ENCODE results near the gene ADCY4. TPM values are rescaled to one million over a fixed set of nuclear protein-coding genes. Genes with fewer than 3 reads are reported as not detected.

The ADCY4 gene
- total RNA-seq, 1 experiment from 2014 or later = 0.86 TPM

DNA sequence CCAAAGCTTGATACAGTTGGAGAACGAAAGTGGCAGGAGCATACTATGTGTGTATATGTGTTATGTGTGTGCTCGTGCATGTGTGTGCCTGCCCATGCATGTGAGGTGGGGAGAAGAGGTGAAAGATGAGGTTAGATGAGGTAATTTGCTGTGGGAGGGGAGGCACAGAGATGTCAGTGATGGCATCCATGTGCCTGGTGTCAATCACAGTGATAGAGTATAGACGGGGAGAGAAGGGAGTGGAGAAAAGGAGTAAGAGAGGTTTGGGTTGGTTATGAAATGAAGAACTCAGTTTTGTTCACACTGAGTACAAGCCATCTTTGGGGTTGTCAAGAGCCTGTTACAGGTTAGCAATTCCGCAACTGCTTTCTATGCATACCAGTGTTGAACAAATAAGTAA is 49.3 kb upstream of the ADCY4 start:
- no peak for ATAC-seq
- ChIA-PET CTCF (no interaction called here), RAD21 (ENCODE audit: low non-redundant PET in 1 of 2, low total read pairs in 2 of 2, uncharacterized antibody in 2 of 2, unreplicated experiment in 2 of 2) (no interaction called here), POLR2A (no interaction called here)
- intact Hi-C loops (cut with micrococcal nuclease) = no loop called here
- H3K4me2 ChIP-seq (ENCODE audit: low read length) = no peak overlapping the region
- no peak for TF ChIP-seq EGR1 (IDR thresholded peaks at IDR 0.05; ENCODE audit: low read depth)
- TF ChIP-seq ZFX (IDR thresholded peaks at IDR 0.05) = no peak
- no peak for TF ChIP-seq SRF (IDR thresholded peaks at IDR 0.05; ENCODE audit: low read depth)
- no peak for TF ChIP-seq EZH2phosphoT487 (IDR thresholded peaks at IDR 0.05; ENCODE audit: borderline replicate concordance)
- TF ChIP-seq YY1 (IDR thresholded peaks at IDR 0.05; ENCODE audit: extremely low read depth, insufficient replicate concordance, low read depth, low read length) = no peak
- no peaks in the 10 kb centered on the region for H3K9me2 ChIP-seq (ENCODE audit: insufficient read depth)
- no peaks in the 10 kb centered on the region for H3K79me2 ChIP-seq (ENCODE audit: insufficient read depth, low read length)
- H3K36me3 ChIP-seq (ENCODE audit: control insufficient read depth in 1 of 2, insufficient read depth in 2 of 2, low read length in 2 of 2) = no peaks in the 10 kb centered on the region
- H3K4me3 ChIP-seq (replicated peaks in 1 of 2; ENCODE audit: low read depth in 1 of 2, low read length in 2 of 2) = no peak overlapping the region
- no peaks in the 10 kb centered on the region for H4K20me1 ChIP-seq (ENCODE audit: insufficient read depth)
- H3K27ac ChIP-seq (ENCODE audit: low read depth, low read length) = no peak overlapping the region
- H3K4me1 ChIP-seq (ENCODE audit: control insufficient read depth in 1 of 2, insufficient read depth in 2 of 2, low read length in 2 of 2) = no peaks in the 10 kb centered on the region
- H3K9me3 ChIP-seq (ENCODE audit: control insufficient read depth in 1 of 2, insufficient read depth in 1 of 2, low read depth in 1 of 2, low read length in 2 of 2) = no peaks in the 10 kb centered on the region
- no TSS peak for BruUV-seq (replicated peaks)
- no peak for DNase-seq (ENCODE audit: low read depth, low spot score)
- no peak overlapping the region for H2AFZ ChIP-seq (ENCODE audit: low read depth, low read length, poor library complexity, severe bottlenecking)
- H3K27me3 ChIP-seq (ENCODE audit: insufficient read depth, low read length) = no peaks in the 10 kb centered on the region
- no peak overlapping the region for H3K9ac ChIP-seq (ENCODE audit: low read length)

DNA sequence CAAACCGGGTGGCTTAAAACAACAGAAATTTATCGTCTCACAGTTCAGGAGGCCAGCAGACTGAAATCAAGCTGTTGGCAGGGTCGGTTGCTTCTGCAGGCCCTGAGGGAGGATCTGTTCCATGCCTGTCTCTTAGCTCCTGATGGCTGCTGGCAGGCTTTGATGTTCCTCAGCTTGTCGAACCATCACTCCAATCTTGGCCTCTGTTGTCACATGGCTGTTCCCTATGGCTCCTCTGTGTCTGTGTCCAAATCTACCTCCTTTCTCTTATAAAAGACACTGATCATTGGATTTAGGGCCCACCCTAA is 47.1 kb upstream of the ADCY4 start:
- Histone ChIP-seq H3K4me2 (ENCODE audit: low read length) (no peak overlapping the region), H2AFZ (ENCODE audit: low read depth, low read length, poor library complexity, severe bottlenecking) (no peak overlapping the region), H3K9ac (ENCODE audit: low read length) (no peak overlapping the region), H3K4me1 (ENCODE audit: control insufficient read depth in 1 of 2, insufficient read depth in 2 of 2, low read length in 2 of 2) (peaks cover 0 to 6% of the 10 kb centered on the region in 2 experiments; a peak in 1 of 4 replicates), H3K27me3 (ENCODE audit: insufficient read depth, low read length) (no peaks in the 10 kb centered on the region), H3K36me3 (ENCODE audit: control insufficient read depth in 1 of 2, insufficient read depth in 2 of 2, low read length in 2 of 2) (no peaks in the 10 kb centered on the region), H3K27ac (ENCODE audit: low read depth, low read length) (no peak overlapping the region), H3K4me3 (replicated peaks in 1 of 2; ENCODE audit: low read depth in 1 of 2, low read length in 2 of 2) (no peak overlapping the region), H3K9me2 (ENCODE audit: insufficient read depth) (no peaks in the 10 kb centered on the region), H3K9me3 (ENCODE audit: control insufficient read depth in 1 of 2, insufficient read depth in 1 of 2, low read depth in 1 of 2, low read length in 2 of 2) (no peaks in the 10 kb centered on the region), H3K79me2 (ENCODE audit: insufficient read depth, low read length) (no peaks in the 10 kb centered on the region), H4K20me1 (ENCODE audit: insufficient read depth) (no peaks in the 10 kb centered on the region)
- intact Hi-C loops (cut with micrococcal nuclease) = no loop called here
- ChIA-PET RAD21 (ENCODE audit: low non-redundant PET in 1 of 2, low total read pairs in 2 of 2, uncharacterized antibody in 2 of 2, unreplicated experiment in 2 of 2) (no interaction called here), POLR2A (no interaction called here), CTCF (no interaction called here)
- ATAC-seq (no peak), DNase-seq (ENCODE audit: low read depth, low spot score) (no peak)
- BruUV-seq (replicated peaks) = no TSS peak
- no peak for TF ChIP-seq TCF7L2 (IDR thresholded peaks at IDR 0.05; ENCODE audit: borderline replicate concordance, extremely low read depth, insufficient read depth, insufficient read length)
- TF ChIP-seq FOSL1 (IDR thresholded peaks at IDR 0.05; ENCODE audit: low read depth) = no peak
- no peak for TF ChIP-seq MAX (IDR thresholded peaks at IDR 0.05)
- TF ChIP-seq EZH2 (IDR thresholded peaks at IDR 0.05) = no peak
- no peak for TF ChIP-seq POLR2AphosphoS5 (IDR thresholded peaks at IDR 0.05; ENCODE audit: low read depth, low read length)
